Measurements from ENCODE around the gene TEAD1.

The TEAD1 gene

GRCh38 chr11:12764187-12764914 is 90.1 kb downstream of the TEAD1 start:
- no peak for DNase-seq (ENCODE audit: low read depth)

DNA sequence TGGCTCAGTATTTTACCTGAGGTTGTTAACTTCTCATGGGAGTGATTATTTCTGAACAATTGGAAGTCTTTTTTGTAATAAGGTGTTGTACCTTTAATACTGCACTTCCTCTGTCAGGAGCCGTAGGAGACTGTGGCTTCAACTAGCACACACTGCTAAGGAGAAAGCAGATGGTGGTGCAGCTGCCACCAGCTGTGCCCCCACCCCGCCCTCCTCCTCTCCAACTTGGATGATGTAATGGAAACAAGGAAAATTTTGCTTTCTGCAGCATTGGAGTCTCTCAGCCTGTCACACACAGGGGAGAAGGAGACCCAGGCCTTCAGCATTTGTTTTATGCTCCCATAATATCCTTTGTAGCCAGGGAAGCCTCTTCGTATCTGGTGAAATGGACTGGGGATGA is 91.2 kb downstream of the TEAD1 start:
- DNase-seq (ENCODE audit: low read depth), result no peak

- DNase-seq (ENCODE audit: low read depth), result no peak
Measured at GRCh38 chr11:12767027-12767426, 92.8 kb downstream of the TEAD1 start.

DNA sequence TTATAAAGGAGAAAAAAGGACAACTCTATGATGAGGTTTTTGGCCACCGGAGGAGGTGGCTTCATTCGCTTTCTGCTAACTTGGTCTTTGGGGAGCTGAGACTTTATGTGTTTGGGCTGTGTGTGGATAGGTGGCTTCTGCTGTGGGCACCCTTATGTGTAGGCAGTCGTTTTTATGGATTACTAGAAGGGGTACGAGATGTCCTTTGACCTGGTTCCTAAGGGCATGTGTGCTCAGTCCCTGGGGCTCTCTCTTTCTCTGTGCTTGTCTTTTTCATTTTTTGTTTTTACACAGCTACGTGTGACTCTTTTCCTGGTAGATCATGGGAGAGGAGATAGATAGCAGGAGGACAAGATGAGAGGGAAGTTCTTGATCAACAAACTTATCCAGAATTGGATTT is 93.4 kb downstream of the TEAD1 start:
- DNase-seq (ENCODE audit: low read depth), result no peak

- DNase-seq (ENCODE audit: low read depth), result no peak
Measured at GRCh38 chr11:12768726-12769673, 94.8 kb downstream of the TEAD1 start.

- DNase-seq (ENCODE audit: low read depth), result no peak
Measured at GRCh38 chr11:12769834-12770345, 95.7 kb downstream of the TEAD1 start.

DNA sequence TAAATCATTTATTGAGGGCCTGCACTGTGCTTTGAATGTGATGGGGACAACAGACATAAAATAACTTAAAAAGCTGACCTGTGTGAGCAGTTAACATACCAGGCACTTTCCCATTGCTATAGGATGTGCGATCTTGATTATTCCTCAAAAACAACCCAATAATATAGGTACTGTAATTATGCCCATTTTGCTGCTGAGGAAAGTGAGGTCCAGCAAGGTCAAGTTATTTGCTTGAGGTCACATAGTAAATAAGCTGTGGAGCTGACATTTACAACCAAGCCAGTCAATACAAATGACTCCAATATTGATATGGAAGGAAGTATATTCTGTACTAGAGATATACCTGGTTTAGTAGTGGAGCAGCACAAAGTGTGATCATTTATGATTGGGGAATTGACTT is 96.2 kb downstream of the TEAD1 start:
- no peak for DNase-seq (ENCODE audit: low read depth)

- DNase-seq (ENCODE audit: low read depth), result no peak
Measured at GRCh38 chr11:12770966-12771597, 96.9 kb downstream of the TEAD1 start.

- no peak for DNase-seq (ENCODE audit: low read depth)
Measured at GRCh38 chr11:12771875-12772274, 97.7 kb downstream of the TEAD1 start.

- no peak for DNase-seq (ENCODE audit: low read depth)
Measured at GRCh38 chr11:12772324-12772723, 98.1 kb downstream of the TEAD1 start.

DNA sequence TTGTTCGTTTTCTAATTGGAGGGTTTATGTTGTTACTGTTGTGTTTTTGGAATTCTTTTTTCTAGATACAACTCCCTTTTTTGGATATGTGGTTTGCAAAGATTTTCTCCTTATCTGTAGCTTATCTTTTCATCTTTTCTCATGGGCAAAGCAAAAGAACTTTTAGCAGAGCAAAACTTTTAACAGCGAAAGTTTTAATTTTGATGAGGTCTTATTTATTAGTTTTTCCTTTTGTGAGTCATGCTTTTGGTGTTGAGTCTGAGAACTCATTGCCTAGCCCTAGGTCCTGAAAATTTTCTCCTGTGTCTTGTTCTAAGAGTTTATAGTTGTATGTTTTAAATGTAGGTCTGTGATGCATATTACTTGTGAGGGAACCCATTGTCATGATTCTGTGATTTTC is 99.4 kb downstream of the TEAD1 start:
- no peak for DNase-seq (ENCODE audit: low read depth)

DNA sequence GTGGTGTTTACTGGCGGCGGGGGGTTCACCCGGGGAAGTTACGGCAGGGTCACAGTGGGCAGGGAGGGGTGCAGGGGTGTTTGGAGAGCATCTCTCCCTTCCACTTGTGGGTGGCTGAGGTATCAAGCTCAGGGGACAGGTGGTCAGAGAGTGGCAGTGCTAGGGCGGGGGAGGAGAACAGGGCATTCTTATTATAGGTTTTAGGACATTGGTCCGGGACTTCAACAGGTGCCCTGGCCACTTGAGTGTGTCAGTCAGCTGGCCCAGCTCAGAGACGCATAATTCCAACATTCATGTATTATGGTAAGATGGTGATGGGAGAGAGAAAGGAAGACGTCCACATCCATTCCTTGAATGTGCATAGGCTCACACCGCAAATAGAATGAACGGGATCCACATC is 101.7 kb downstream of the TEAD1 start:
- no peak for DNase-seq (ENCODE audit: low read depth)

- no peak for DNase-seq (ENCODE audit: low read depth)
Measured at GRCh38 chr11:12777208-12777874, 103.1 kb downstream of the TEAD1 start.

DNA sequence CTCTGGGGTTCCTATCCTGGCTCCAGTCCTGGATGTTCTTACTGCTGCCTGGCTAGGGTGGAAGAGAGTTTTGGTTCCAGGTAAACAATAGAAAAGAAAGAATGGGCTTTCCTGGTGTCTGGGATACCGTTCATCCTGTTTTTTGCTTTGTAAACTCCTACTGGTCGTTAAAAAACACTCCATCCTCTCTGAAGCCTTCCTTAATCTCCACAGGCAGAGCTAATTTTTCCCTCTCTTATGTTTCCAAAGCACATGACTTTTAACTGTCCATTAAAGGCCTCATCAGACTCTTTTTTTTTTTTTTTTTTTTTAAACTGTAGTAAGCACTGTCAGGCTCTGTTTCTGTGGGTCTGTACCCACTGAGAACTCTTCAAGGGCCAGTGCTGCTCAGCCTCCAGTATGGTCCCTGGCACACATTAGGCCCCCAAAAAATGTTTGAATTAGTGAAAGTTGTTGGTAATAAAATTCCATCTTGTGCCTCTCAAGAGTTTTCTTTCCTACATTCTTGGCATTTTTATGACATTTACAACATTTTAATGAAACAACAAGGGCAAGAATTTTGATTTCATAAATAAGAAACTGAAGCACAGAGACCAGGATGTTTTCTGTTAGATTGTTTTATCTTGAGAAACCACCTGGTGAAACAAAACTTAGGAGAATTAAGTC is 104.2 kb downstream of the TEAD1 start:
- DNase-seq (ENCODE audit: low read depth), result no peak

GRCh38 chr11:12783765-12784164 is 109.5 kb downstream of the TEAD1 start:
- DNase-seq (ENCODE audit: low read depth), result no peak

GRCh38 chr11:12784445-12784844 is 110.2 kb downstream of the TEAD1 start:
- DNase-seq (ENCODE audit: low read depth), result no peak

DNA sequence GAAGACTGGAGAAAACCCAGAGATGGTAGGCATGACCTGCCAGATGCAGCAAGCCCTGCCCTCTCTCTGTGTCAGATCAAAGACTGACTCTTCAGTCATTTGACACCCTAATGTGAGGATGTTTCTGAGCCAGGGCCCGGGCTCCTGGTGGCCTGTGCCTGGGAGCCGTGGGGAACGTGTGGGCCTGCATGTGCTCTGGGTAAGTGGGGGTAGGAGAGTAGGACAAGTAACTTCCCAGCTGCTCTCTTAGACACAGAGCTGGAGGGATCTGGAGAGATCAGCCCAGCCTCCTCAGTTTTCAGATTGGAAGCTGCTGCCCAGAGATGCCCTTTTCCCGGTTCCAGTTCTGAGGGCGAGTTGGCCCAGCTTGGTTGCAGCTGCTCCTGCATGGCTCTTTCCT is 110.8 kb downstream of the TEAD1 start:
- no peak for DNase-seq (ENCODE audit: low read depth)

DNA sequence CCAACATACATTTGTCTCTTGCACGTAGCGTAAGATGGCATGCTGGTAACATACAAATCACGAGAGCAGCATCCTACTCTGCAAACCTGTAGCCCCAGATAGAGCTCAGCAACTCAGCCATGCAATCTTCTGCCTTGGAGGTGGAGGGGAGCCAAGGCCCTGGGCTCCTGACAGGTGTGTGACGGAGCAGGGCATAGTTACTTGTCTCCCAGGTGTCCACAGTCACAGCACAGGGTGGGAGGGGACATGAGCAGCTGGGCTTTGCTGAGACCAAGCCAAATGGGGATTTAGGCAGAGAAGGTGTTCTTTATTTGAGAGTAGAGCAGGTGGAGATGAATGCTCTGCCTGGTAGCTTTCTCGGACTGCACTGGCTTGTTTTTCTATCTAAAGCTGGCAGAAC is 111.7 kb downstream of the TEAD1 start:
- DNase-seq (ENCODE audit: low read depth), result no peak

GRCh38 chr11:12786450-12786849 is 112.2 kb downstream of the TEAD1 start:
- no peak for DNase-seq (ENCODE audit: low read depth)

DNA sequence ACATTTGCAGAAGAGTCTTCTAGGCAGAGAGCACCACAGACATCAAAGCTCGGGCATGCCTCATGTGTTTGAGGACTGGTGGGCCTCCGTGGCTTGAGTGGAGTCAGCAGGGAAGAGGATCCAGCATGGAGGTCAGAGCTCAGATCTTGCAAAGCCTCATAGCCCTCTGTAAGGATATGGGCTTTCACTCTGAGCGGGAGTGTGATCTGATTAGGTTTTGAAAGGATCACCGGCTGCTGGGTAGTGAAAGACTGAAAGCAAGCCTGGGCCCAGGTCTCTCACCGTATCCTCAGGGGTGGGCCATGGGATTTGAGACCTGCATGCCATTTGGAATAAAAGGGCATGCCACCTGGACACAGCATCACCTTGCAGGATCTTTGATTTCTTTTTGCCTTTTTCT is 112.7 kb downstream of the TEAD1 start:
- no peak for DNase-seq (ENCODE audit: low read depth)

GRCh38 chr11:12787847-12788246 is 113.6 kb downstream of the TEAD1 start:
- no peak for DNase-seq (ENCODE audit: low read depth)

DNA sequence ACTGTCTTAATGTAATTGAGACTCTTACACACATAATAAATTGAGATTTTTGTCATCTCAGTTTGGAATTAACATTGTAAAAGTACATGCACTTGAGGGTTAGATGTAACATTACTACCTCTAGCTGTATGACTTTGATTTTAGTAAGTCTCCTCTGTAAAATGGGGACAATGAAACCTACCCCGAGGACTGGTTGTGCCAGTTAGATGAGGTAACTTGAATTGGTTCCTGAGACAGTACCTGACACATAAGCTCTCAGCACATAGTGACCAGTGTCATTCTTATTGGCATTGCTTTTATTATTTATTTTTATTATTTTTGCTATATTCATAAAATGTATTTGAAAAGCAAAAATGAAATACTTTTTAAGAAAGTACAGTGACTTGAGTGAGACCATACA is 114.8 kb downstream of the TEAD1 start:
- DNase-seq (ENCODE audit: low read depth), result no peak
